HG02642 (cell line): ENCODE results near the gene FUOM.

Experiments used
- ATAC-seq: cut with Tn5 transposase; IDR thresholded peaks from one replicate; pipeline ENCODE4 v1.9.1; 2021; ENCODE audit warnings: mild to moderate bottlenecking; ENCODE audit not compliant: unreplicated experiment, poor library complexity

Gene FUOM

DNA sequence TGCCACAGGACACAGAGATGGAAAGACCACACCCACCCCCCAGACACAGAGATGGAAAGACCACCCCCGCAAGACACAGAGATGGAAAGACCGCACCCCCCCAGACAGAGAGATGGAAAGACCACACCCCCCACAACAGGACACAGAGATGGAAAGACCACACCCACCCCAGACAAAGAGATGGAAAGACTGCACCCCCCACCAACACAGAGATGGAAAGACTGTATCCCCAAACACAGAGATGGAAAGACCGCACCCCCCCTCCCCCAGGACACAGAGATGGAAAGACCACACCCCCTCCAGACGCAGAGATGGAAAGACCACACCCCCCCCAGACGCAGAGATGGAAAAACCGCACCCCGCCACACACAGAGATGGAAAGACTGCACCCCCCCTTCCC is 41.1 kb downstream of the FUOM start:
- no peak for ATAC-seq

DNA sequence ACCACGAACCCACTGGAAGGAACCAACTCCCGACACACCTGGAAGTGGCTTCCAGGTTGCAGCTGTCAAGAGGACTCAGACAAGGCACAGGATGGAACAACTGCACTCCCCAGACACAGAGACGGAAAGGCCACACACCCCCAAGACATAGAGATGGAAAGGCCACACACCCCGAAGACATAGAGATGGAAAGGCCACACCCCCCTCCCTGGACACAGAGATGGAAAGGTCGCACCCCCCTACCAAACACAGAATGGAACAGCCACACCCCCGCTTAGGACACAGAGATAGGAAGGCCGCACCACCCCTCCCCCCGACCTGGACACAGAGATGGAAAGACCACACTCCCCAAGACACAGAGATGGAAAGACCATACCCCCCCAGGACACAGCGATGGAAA is 41.6 kb downstream of the FUOM start:
- no peak for ATAC-seq

DNA sequence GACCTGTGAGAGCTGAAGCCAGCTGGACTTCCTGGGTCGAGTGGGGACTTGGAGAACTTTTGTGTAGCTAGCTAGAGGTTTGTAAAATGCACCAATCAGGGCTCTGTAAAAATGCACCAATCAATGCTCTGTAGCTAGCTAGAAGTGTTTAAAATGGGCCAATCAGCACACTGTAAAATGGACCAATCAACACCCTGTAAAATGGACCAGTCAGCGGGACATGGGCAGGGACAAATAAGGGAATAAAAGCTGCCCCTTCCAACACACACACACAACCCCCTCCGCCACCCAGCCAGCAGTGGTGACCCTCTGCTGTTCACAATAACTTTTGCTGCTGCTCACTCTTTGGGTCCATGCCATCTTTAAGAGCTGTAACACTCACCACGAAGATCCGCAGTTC is 42.0 kb downstream of the FUOM start:
- ATAC-seq: no peak

DNA sequence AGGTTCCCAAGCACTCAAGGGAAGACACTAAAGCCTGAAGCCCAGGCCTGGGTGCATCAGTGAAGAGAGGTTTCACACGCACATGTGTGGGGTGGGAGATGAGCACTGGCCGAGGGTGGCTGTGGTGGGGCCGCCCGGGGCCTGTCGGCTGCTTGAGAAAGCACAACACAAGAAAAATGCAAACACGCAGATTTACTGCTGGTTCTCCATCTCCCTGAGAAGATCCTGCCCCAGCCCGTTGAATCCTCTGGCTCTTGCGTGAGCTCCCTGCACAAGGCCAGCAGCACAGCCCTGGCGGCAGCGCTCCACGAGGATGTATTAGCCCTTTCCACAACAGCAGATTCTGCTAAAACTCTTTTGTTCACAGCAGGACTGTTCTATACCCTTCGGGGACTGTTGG is 42.9 kb downstream of the FUOM start:
- no peak for ATAC-seq

DNA sequence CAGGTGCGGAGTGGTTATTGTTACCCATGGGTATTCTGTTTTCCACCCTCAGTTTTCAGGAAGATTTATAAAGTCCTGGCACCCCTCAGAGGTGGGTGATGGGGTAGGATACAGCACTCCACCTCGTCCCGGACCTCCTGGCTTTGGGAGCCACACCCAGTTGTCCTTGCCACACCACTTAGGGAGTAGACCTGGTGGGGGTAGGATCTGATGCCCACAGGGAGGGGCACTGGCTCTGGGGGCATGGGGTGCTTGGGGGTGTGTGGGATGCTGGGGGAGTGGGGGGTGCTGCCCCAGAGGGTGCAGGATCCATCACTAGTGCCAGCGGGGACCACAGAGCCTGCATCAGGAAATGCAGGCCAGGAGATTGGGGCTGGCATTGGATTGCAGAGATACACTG is 44.6 kb downstream of the FUOM start:
- ATAC-seq: no peak

DNA sequence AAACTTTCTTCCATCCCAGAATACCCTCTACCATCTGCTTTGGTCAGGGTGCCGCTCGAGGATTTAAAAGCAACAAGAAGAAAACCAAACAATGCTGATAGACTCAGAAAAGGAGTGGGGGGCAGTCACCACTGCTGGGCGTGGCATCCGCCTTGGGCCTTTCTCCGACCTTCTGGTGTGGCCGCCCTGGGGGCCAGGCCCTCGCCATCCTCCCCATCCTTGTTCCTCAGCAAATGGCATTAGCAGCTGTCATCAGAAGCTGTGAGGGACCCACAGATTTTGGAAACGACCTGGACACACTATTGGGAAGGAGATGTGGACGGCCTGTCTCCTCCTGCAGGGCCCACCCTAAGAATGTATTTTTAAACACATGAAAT is 45.1 kb downstream of the FUOM start:
- ATAC-seq: no peak

DNA sequence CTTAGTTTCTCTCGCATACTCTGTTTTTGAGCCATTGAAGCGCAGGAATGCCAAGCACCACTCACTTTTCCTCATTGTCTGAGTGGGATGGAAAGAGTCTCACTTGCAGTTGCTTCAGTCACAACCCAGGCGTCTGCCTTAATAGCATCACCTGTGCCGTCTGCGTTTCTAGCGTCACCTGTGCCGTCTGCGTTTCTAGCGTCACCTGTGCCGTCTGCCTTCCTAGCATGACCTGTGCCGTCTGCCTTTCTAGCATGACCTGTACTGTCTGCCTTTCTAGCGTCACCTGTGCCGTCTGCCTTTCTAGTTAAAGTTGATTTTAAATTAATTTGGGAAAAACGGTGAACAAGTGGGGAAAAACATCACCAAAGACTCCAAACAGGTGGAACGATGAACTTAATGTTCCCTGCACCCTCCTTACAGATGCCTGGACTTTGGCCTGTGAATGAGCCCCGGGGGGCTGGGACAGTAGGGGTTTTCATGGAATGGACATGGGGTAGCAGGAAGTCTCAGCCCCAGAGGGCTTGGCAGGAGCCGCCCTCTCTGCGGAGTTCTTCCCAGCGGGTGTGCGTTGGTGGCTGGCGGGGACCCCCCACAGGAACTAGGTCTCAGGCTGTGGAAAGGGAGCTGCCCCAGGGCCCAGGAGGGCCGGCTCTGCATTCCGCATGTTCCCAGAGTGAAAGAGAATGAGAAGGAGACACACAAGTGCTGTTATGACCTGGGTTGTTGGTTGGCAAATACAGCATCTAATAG is 45.6 kb downstream of the FUOM start:
- no peak for ATAC-seq

DNA sequence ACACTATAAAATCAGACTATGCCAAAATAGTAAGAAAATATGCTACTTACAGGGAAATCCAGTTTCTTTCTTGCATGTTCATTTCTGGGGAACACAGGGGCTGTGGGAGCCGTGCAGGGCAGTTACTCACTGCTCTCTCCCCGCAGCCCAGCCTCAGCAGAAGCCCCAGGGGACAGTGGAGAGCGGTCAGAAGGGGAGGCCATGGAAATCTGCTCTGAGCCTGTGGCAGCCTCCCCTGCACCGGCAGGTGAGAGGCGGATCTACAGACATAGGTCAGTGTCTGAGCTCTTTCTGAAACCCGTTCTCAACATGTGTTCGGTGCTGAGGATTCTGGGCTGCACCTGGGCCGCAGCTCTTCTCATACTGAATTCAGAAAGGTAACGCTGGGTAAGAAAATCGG is 46.2 kb downstream of the FUOM start:
- ATAC-seq: no peak

DNA sequence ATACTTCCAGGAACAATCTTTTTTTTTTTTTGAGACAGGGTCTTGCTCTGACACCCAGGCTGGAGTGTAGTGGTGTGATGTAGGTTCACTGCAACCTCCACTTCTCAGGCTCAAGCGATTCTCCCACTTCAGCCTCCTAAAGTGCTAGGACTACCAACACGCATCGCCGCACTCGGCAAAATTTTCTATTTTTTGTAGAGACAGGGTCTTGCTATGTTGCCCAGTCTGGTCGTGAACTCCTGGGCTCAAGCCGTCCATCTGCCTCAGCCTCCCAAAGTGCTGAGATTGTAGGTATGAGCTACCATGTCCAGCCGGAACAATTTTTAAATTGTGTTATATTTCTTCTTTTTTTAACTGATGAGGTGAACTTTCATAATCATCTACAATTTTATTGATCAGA is 47.0 kb downstream of the FUOM start:
- no peak for ATAC-seq

DNA sequence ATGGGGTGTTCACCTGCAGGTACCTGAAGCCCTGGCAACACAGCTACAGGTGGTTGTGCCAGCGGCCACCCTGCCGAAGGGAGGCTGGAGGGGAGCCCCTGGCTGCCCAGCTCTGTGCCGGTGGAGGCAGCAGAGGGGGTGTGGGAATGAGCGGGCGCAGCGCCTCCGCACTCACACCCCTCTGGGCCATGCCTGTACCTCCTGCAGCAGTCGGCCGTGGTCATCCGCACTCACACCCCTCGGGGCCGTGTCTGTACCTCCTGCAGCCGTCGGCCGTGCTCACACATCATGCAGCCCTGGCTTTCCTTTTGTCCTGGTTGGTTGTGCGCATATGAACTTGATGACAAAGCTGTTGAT is 47.4 kb downstream of the FUOM start:
- ATAC-seq: no peak

DNA sequence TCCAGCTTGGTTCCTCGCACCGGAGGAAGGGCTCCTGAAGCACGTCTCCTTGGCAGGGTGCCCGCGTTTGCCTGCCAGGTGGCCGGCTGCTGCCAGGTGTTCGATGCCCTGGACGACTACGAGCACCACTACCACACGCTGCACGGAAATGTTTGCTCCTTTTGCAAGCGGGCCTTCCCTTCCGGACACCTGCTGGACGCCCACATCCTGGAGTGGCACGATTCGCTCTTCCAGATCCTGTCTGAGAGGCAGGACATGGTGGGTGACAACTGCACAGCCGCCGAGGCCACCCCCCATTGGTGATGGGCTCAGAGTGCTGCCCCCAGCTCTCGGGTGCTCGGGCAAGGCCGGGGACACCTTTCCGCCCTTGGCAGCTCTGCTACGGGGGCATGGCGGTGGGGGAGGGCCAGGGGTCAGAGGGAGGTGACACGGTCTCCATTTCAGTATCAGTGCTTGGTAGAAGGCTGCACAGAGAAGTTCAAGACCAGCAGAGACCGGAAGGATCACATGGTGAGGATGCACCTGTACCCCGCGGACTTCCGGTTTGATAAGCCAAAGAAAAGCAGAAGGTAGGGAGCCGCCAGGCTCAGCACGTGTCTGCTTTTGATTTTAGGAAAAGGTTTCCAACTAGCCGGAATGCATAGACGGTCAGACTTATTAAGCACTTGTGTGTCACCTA is 48.0 kb downstream of the FUOM start:
- no peak for ATAC-seq

DNA sequence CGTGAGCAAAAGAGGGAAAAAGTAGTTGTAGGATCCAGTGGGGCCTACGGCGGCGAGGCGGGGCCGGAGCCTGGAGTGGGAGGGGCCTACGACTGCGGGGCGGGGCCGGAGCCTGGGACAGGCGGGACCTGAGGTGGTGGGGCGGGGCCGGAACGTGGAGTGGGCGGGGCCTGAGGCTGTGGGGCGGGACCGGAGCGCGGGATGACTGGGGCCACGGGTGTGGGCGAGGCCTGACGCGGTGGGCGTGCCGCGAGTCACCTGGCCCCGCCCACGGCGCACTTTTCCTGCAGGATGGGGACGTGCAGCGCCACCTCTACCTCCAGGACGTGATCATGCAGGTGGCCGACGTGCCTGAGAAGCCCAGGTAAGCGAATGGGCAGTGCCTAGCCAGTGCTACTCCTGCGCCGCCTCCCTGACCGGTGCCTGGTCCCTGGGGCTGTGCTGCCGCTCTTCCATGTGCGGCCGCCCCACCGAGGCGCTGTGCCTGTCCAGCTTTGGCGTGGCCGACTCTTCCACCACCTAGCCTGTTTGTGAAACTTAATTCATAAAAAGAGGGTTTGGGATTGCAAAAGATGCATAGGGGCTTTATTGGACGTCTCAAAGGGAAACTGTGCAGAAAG is 48.6 kb downstream of the FUOM start:
- peak; percentile 84 for ATAC-seq

DNA sequence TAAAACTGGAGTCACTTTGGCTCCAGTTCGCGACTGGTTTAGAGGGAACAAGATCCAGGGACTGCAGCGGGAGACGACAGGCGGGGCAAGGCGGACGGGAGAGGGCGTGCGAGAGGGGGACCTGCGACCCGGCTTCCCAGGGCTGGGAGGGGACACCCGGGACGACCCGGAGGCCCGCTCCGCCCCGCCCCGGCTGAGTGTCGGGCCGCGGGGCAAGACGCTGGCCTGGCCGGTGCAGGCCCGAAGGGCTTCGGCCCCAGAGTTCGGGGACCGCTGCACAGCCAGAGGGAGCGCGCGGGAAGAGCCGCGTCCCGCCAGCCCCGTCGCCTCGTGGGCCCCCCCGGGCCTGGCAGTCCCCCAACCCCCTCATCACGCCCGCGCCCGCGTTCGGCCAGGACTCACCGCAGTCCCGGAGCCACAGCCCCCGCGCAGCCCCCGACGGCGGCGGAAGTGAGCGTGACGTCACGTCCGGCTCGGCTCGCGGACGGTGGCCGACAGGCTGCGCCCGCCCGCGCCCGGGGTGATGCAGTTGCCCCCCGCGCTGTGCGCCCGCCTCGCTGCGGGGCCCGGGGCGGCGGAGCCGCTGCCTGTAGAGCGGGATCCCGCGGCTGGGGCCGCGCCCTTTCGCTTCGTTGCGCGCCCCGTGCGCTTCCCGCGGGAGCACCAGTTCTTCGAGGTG is 49.3 kb downstream of the FUOM start, which contains the start of the genes TUBGCP2 and ZNF511:
TUBGCP2 (minus strand) TSS at position 452 of the 679 bp plus-strand sequence. CDS start 5,931 bp downstream, outside the sequence.
ZNF511 (plus strand) TSS at position 494 of the 679 bp plus-strand sequence; CDS start at position 524, 30 bp downstream.
- ATAC-seq: peak; percentile 84

DNA sequence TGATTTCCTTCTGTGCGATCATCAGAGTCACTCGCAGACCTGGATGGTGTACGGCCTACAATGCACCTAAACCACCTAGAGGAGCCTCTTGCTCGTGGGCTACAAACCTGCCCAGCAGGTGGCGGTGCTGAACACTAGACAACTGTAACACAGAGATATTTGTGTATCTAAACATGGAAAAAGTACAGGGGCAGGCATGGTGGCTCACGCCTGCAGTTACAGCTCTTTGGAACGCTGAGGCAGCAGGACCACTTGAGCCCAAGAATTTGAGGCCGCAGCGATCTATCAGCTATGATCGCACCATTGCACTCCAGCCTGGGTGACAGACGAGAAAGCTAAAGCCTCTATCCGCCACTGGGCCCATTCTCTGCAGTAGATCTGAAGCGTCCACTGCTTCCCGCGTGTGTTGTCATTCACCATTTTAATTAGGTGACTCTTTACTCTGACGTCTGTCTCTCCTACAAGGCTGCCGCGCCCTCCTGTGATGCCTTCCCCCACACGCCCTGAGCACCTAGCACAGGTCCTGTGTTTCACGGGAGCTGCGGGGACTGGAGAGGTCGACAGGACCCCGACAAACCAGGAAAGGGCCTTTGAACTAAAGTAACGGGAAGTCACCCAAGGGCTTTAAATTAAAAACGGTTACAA is 49.9 kb downstream of the FUOM start:
- peak; percentile 43 for ATAC-seq

DNA sequence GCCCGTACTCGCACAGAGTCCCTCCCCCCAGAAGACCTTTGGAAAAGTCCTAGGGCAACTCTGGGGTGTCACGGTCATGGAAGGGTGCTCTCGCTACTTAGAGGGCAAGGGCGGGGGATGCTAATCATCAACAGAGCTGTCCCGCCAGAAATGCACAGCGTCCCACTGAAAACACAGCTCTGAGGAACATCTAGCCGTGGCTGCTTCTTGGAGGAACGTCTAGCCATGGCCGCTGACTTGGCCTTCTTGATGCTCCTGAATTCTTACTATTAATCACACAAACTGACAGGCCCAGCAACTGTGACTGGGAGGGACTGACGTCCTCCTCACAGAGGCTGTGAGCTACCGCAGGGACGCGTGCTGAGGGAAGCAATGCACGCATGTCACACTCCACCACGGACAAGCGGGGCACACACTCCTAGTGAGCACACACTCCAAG is 50.9 kb downstream of the FUOM start:
- no peak for ATAC-seq

DNA sequence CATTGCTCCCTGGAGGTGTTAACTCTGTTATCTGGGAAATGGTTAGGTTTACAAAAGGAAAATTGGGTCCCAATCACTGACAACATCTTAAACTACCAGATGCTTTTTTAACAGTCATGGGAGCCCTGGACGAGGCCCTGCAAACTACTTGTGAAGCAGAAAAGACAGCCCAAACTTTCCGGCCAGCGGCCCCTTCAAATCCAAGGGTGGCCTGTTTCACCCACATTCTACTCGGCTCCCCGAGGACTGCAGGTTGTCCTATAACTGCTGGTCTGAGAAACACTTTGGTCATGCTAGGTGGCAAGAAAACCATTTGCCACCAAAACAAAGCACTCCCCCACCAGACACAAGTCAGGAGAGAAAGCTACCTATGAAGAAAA is 51.7 kb downstream of the FUOM start:
- ATAC-seq: no peak
